Endothelial cell of umbilical vein (primary cell): ENCODE data around the gene PEMT. TPM values are rescaled to one million over a fixed set of nuclear protein-coding genes. Genes with fewer than 3 reads are reported as not detected.

ENCODE experiments used
- BruUV-seq: library from RNA; stranded (reverse); fragments of 400-500 nt; replicated peaks from 2 replicates; lab custom pipeline; 2021; lab: Mats Ljungman, UMichigan
- CTCF ChIA-PET: fragments of 300-600, 350-600 bp; sonication (Branson Sonifier 250); formaldehyde crosslinking; loops from one replicate; lab custom pipeline; 2021; ENCODE audit warnings: antibody characterized with exemption, inconsistent platforms; lab: Charles Lee
- POLR2A ChIA-PET: fragments of 300-600, 350-600 bp; sonication (Branson Sonifier 250); formaldehyde crosslinking; loops from one replicate; lab custom pipeline; 2021; ENCODE audit warnings: antibody characterized with exemption, inconsistent platforms; lab: Charles Lee
- DNase-seq: peaks from one replicate; pipeline ENCODE4 v3.0.0-alpha.2; 2011; ENCODE audit warnings: low read depth, low spot score
- FAIRE-seq: peaks from 2 replicates; lab custom pipeline; 2011; peaks lifted over from hg19 to GRCh38; lab: Jason Lieb, UNC
- H2AFZ ChIP-seq: 2 replicates; pipeline ENCODE4 v1.6.0; 2012; ENCODE audit warnings: low read depth, low read length, control low read depth, inconsistent platforms
- H3K27ac ChIP-seq: 2 replicates; pipeline ENCODE4 v1.5.1; 2011; ENCODE audit warnings: low read depth, mild to moderate bottlenecking, control low read depth, low read length, moderate library complexity; ENCODE audit not compliant: insufficient read depth
- H3K27me3 ChIP-seq, 2 experiments: 2 replicates each; pipeline versions ENCODE4 v1.6.0 to v1.6.1; 2011; ENCODE audit warnings: low read length in 2 of 2, mixed read lengths in 1 of 2; ENCODE audit not compliant: control insufficient read depth in 2 of 2, insufficient read depth in 2 of 2
- H3K36me3 ChIP-seq, 2 experiments: 2 replicates in 1 of 2; 3 replicates in 1 of 2; pipeline ENCODE4 v1.5.1; 2011; ENCODE audit warnings: low read length in 2 of 2, mild to moderate bottlenecking in 1 of 2, moderate library complexity in 1 of 2; ENCODE audit not compliant: control insufficient read depth in 2 of 2, insufficient read depth in 2 of 2; ENCODE audit errors: extremely low read depth in 1 of 2
- H3K4me1 ChIP-seq: 3 replicates; pipeline ENCODE4 v1.5.1; 2011; ENCODE audit warnings: mild to moderate bottlenecking, low read length; ENCODE audit not compliant: control insufficient read depth, insufficient read depth; ENCODE audit errors: extremely low read depth
- H3K4me2 ChIP-seq: 2 replicates; pipeline ENCODE4 v1.6.1; 2011; ENCODE audit warnings: low read length, control low read depth, mixed read lengths; ENCODE audit not compliant: insufficient read depth
- H3K4me3 ChIP-seq, 3 experiments: fragments of 200-600 bp in 1 of 3; sonication (generic), shearing (Covaris generic) in 1 of 3; replicated peaks in 1 of 3; 2 replicates each; pipeline ENCODE4 v1.5.1; 2011 to 2016; ENCODE audit warnings: control low read depth in 3 of 3, low read length in 3 of 3, mild to moderate bottlenecking in 2 of 3, inconsistent platforms in 1 of 3, low read depth in 1 of 3, moderate library complexity in 1 of 3; ENCODE audit not compliant: insufficient read depth in 1 of 3
- H3K79me2 ChIP-seq: 2 replicates; pipeline ENCODE4 v1.6.0; 2012; ENCODE audit warnings: low read length, inconsistent platforms; ENCODE audit not compliant: control insufficient read depth, insufficient read depth
- H3K9ac ChIP-seq: replicated peaks from 2 replicates; pipeline ENCODE3; 2011; ENCODE audit warnings: low read length, control low read depth; ENCODE audit not compliant: insufficient read depth; ENCODE audit errors: extremely low read depth
- H3K9me1 ChIP-seq: replicated peaks from 3 replicates; pipeline ENCODE4 v1.6.0; 2011; ENCODE audit warnings: mild to moderate bottlenecking, low read length; ENCODE audit not compliant: control insufficient read depth, insufficient read depth; ENCODE audit errors: extremely low read depth
- H3K9me3 ChIP-seq: replicated peaks from 2 replicates; pipeline ENCODE4 v1.5.1; 2012; ENCODE audit warnings: low read length, inconsistent platforms; ENCODE audit not compliant: control insufficient read depth, insufficient read depth
- H4K20me1 ChIP-seq: replicated peaks from 2 replicates; pipeline ENCODE3; 2011; ENCODE audit warnings: mild to moderate bottlenecking, low read length; ENCODE audit not compliant: control insufficient read depth, insufficient read depth; ENCODE audit errors: extremely low read depth
- CTCF ChIP-seq, 2 donors: IDR thresholded peaks; 1 replicate in 1 of 2; 2 replicates in 1 of 2; pipeline ENCODE4 v1.5.1; 2011; ENCODE audit warnings: low read length in 2 of 2, mild to moderate bottlenecking in 2 of 2, moderate library complexity in 2 of 2, control low read depth in 1 of 2, inconsistent platforms in 1 of 2, low read depth in 1 of 2; ENCODE audit not compliant: insufficient read depth in 1 of 2; ENCODE audit errors: extremely low read depth in 1 of 2
- EZH2 ChIP-seq: IDR thresholded peaks from 2 replicates; pipeline ENCODE4 v1.6.1; 2012; ENCODE audit warnings: borderline replicate concordance, low read depth, mild to moderate bottlenecking, moderate library complexity, low read length, inconsistent platforms; ENCODE audit not compliant: severe bottlenecking
- FOS ChIP-seq: IDR thresholded peaks from 2 replicates; pipeline ENCODE4 v1.6.1; 2011; ENCODE audit warnings: mild to moderate bottlenecking, low read length, moderate library complexity, borderline replicate concordance; ENCODE audit not compliant: insufficient read depth
- GATA2 ChIP-seq: IDR thresholded peaks from 2 replicates; pipeline ENCODE4 v1.7.0; 2011; ENCODE audit warnings: low read depth, mild to moderate bottlenecking, moderate library complexity, mixed read lengths, low read length; ENCODE audit not compliant: insufficient read length, insufficient read depth
- JUN ChIP-seq: IDR thresholded peaks from 2 replicates; pipeline ENCODE4 v1.6.1; 2011; ENCODE audit warnings: borderline replicate concordance, low read depth; ENCODE audit not compliant: insufficient read length, insufficient read depth
- MAX ChIP-seq: IDR thresholded peaks from 2 replicates; pipeline ENCODE4 v1.6.1; 2011; ENCODE audit not compliant: insufficient read depth, insufficient read length
- MYC ChIP-seq: IDR thresholded peaks from one replicate; pipeline ENCODE4 v1.6.1; 2011; ENCODE audit warnings: mild to moderate bottlenecking, low read depth, low read length
- POLR2A ChIP-seq: IDR thresholded peaks from 2 replicates; pipeline ENCODE4 v1.6.1; 2012; ENCODE audit warnings: low read depth, mild to moderate bottlenecking, control low read depth, low read length
- POLR2AphosphoS5 ChIP-seq: IDR thresholded peaks from 2 replicates; pipeline ENCODE4 v1.6.1; 2012; ENCODE audit warnings: low read depth, mild to moderate bottlenecking, control low read depth, low read length, moderate library complexity; ENCODE audit not compliant: insufficient read depth
- dilution Hi-C: fragments of 300-500 bp; cut with MboI; formaldehyde crosslinking; loops from one replicate; pipeline ENCODE4 v1.15.0; 2019; ENCODE audit warnings: low sequenced_read_pairs; ENCODE audit not compliant: extremely low pct_ligation_motif_present
- intact Hi-C: fragments of 100-400 bp; cut with micrococcal nuclease; formaldehyde crosslinking; loops from one replicate; pipeline ENCODE4 v1.10.0; 2022
- polyA plus RNA-seq, 4 experiments: library from polyadenylated mRNA; depleted of rRNA in 3 of 4; stranded (reverse) in 3 of 4; unstranded in 1 of 4; fragments of >200 nt; gene quantifications; 2 replicates each; pipeline versions ENCODE4 v1.2.1 to v1.2.3, GENCODE V29; 2011 to 2012; ENCODE audit warnings: missing spikeins in 1 of 4
- total RNA-seq: library from RNA; stranded (reverse); gene quantifications from 2 replicates; pipeline ENCODE4 v1.2.3, GENCODE V29; 2021

The PEMT gene
- total and polyA plus RNA-seq, 2 donors (not counting 3 experiments of a cell fraction or from before 2014, with no cell fraction given), result 35.1 to 58.4 TPM

- dilution Hi-C loops (no loop called here), intact Hi-C loops (no loop called here)
- H3K36me3 ChIP-seq, result no peaks in the 10 kb centered on the region
- H3K27me3 ChIP-seq, result no peaks in the 10 kb centered on the region
- DNase-seq (no peak), FAIRE-seq (no peak)
- H4K20me1 ChIP-seq, result no peaks in the 10 kb centered on the region
- ChIA-PET POLR2A (no interaction called here), CTCF (interaction anchor here (1.4 to 2.5 kb wide), 2 partner anchors 16 to 59 kb away, joined by 5 to 7 read pairs; partner anchors contain the start of gene RASD1)
- no peak for TF ChIP-seq POLR2AphosphoS5
- no peak for TF ChIP-seq FOS
- no peak for TF ChIP-seq JUN
- no peaks in the 10 kb centered on the region for H3K79me2 ChIP-seq
- no peak overlapping the region for H3K9ac ChIP-seq
- H3K9me1 ChIP-seq, result no peaks in the 10 kb centered on the region
- no peak overlapping the region for H3K4me2 ChIP-seq
- no peak overlapping the region for H2AFZ ChIP-seq
- H3K27ac ChIP-seq, result no peak overlapping the region
- no peaks in the 10 kb centered on the region for H3K4me1 ChIP-seq
- BruUV-seq, result no TSS peak
- H3K4me3 ChIP-seq, result no peak overlapping the region
- H3K9me3 ChIP-seq, result no peaks in the 10 kb centered on the region
Observed at GRCh38 chr17:17555906-17556305, 35.6 kb downstream of the PEMT start.

GRCh38 chr17:17555151-17555550 lies 36.4 kb downstream of the PEMT start:
- BruUV-seq, result no TSS peak
- dilution Hi-C loops (no loop called here), intact Hi-C loops (no loop called here)
- Histone ChIP-seq H3K9me1 (no peaks in the 10 kb centered on the region), H3K9me3 (no peaks in the 10 kb centered on the region), H3K4me2 (no peak overlapping the region), H3K9ac (no peak overlapping the region), H3K4me3 (no peak overlapping the region), H4K20me1 (no peaks in the 10 kb centered on the region), H3K36me3 (no peaks in the 10 kb centered on the region), H2AFZ (no peak overlapping the region), H3K27me3 (no peaks in the 10 kb centered on the region), H3K79me2 (no peaks in the 10 kb centered on the region), H3K4me1 (no peaks in the 10 kb centered on the region), H3K27ac (no peak overlapping the region)
- DNase-seq (no peak), FAIRE-seq (no peak)
- no peak for TF ChIP-seq MAX
- TF ChIP-seq FOS, result no peak
- TF ChIP-seq CTCF (IDR thresholded peaks at IDR 0.05; ENCODE audit: extremely low read depth in 1 of 2, insufficient read depth in 1 of 2, low read depth in 1 of 2, low read length in 2 of 2), result no peak
- no peak for TF ChIP-seq JUN
- TF ChIP-seq MYC, result no peak
- no peak for TF ChIP-seq POLR2AphosphoS5
- TF ChIP-seq EZH2, result no peak
- no peak for TF ChIP-seq GATA2
- TF ChIP-seq POLR2A, result no peak
- ChIA-PET POLR2A (no interaction called here), CTCF (interaction anchor here (0.6 to 1.7 kb wide), 2 partner anchors 13 to 43 kb away, joined by 3 to 6 read pairs; no protein-coding TSS in a partner anchor)
